Neural progenitor cell (in vitro differentiated cells): ENCODE results near the gene RABEP2. TPM values are rescaled to one million over a fixed set of nuclear protein-coding genes. Genes with fewer than 3 reads are reported as not detected.

Experiments
- DNase-seq: peaks from one replicate; pipeline ENCODE4 v3.0.0-alpha.2; 2016; ENCODE audit warnings: low spot score
- H2AFZ ChIP-seq: fragments of 200-600 bp; sonication (generic); replicated peaks from 2 replicates; pipeline ENCODE4 v1.6.1; 2016; ENCODE audit warnings: antibody characterized with exemption
- H3F3A ChIP-seq: fragments of 200-600 bp; sonication (generic); 2 replicates; pipeline ENCODE4 v1.6.1; 2016; ENCODE audit warnings: antibody characterized with exemption, low read depth
- H3K27ac ChIP-seq: fragments of 200-600 bp; sonication (generic); 2 replicates; pipeline ENCODE4 v1.5.1; 2016; ENCODE audit warnings: mild to moderate bottlenecking
- H3K27me3 ChIP-seq: fragments of 200-600 bp; sonication (generic); 2 replicates; pipeline ENCODE4 v1.6.1; 2016; ENCODE audit warnings: mild to moderate bottlenecking, moderate library complexity
- H3K36me3 ChIP-seq: fragments of 200-600 bp; sonication (generic); 2 replicates; pipeline ENCODE4 v1.5.1; 2016
- H3K4me1 ChIP-seq: fragments of 200-600 bp; sonication (generic); 2 replicates; pipeline ENCODE4 v1.6.1; 2016; ENCODE audit warnings: mixed run types
- H3K4me2 ChIP-seq: fragments of 200-600 bp; sonication (generic); 2 replicates; pipeline ENCODE4 v1.6.1; 2016
- H3K4me3 ChIP-seq: fragments of 200-600 bp; sonication (generic); 2 replicates; pipeline ENCODE4 v1.5.1; 2016
- H3K79me2 ChIP-seq: fragments of 200-600 bp; sonication (generic); 2 replicates; pipeline ENCODE4 v1.6.1; 2016; ENCODE audit warnings: low read depth
- H3K9ac ChIP-seq: fragments of 200-600 bp; sonication (generic); 2 replicates; pipeline ENCODE4 v1.6.1; 2016
- H3K9me3 ChIP-seq: fragments of 200-600 bp; sonication (generic); 2 replicates; pipeline ENCODE4 v1.5.1; 2016; ENCODE audit warnings: low read depth
- H4K20me1 ChIP-seq: fragments of 200-600 bp; sonication (generic); 2 replicates; pipeline ENCODE4 v1.6.1; 2016; ENCODE audit warnings: low read depth
- H3K27ac Mint-ChIP-seq: 3 replicates; pipeline ENCODE4 v1.8.0; 2021; ENCODE audit warnings: mixed read lengths
- H3K27me3 Mint-ChIP-seq: 2 replicates; pipeline ENCODE4 v1.8.0; 2022; ENCODE audit warnings: low read depth, mild to moderate bottlenecking, inconsistent platforms, moderate library complexity, mixed read lengths; ENCODE audit not compliant: insufficient read depth
- H3K36me3 Mint-ChIP-seq: 3 replicates; pipeline ENCODE4 v1.8.0; 2021; ENCODE audit warnings: mixed read lengths
- H3K4me1 Mint-ChIP-seq: 3 replicates; pipeline ENCODE4 v1.8.0; 2021; ENCODE audit warnings: mixed read lengths
- H3K4me3 Mint-ChIP-seq: 3 replicates; pipeline ENCODE4 v1.8.0; 2021; ENCODE audit warnings: mild to moderate bottlenecking, moderate library complexity, mixed read lengths
- H3K9me3 Mint-ChIP-seq: 3 replicates; pipeline ENCODE4 v1.8.0; 2020; ENCODE audit warnings: mixed read lengths
- CTCF ChIP-seq: fragments of 200-600 bp; sonication (generic); IDR thresholded peaks from 2 replicates; pipeline ENCODE4 v1.5.1; 2017; ENCODE audit warnings: antibody characterized with exemption, mild to moderate bottlenecking
- EZH2 ChIP-seq: fragments of 200-600 bp; sonication (generic); IDR thresholded peaks from 2 replicates; pipeline ENCODE4 v1.6.1; 2017; ENCODE audit warnings: antibody characterized with exemption, mild to moderate bottlenecking, moderate library complexity
- EZH2phosphoT487 ChIP-seq: fragments of 200-600 bp; sonication (generic); IDR thresholded peaks from 2 replicates; pipeline ENCODE4 v1.6.1; 2017; ENCODE audit warnings: antibody characterized with exemption
- total RNA-seq: library from RNA; depleted of rRNA; stranded (reverse); fragments of >200 nt; gene quantifications from 2 replicates; pipeline ENCODE4 v1.2.3, GENCODE V29; 2015; ENCODE audit warnings: low replicate concordance

The RABEP2 gene
- total RNA-seq, 1 donor from 2014 or later = 9.1 TPM

GRCh38 chr16:28967156-28967555 lies 42.1 kb upstream of the RABEP2 start:
- H3K27ac ChIP-seq = no peak overlapping the region
- no peak overlapping the region for H3K4me3 ChIP-seq
- H3K4me1 Mint-ChIP-seq = no peaks in the 10 kb centered on the region
- H3K4me3 Mint-ChIP-seq = no peak overlapping the region
- no peak overlapping the region for H3K27ac Mint-ChIP-seq
- peaks cover 6% of the 10 kb centered on the region for H3K27me3 Mint-ChIP-seq
- no peak overlapping the region for H2AFZ ChIP-seq
- no peaks in the 10 kb centered on the region for H3K36me3 ChIP-seq
- no peak for DNase-seq
- H3K4me1 ChIP-seq = no peaks in the 10 kb centered on the region
- no peak overlapping the region for H3K4me2 ChIP-seq
- H3K79me2 ChIP-seq = no peaks in the 10 kb centered on the region
- H3K9me3 Mint-ChIP-seq = no peaks in the 10 kb centered on the region
- TF ChIP-seq EZH2phosphoT487 = no peak
- no peak for TF ChIP-seq EZH2
- no peak for TF ChIP-seq CTCF
- H3K9me3 ChIP-seq = no peaks in the 10 kb centered on the region
- H3K36me3 Mint-ChIP-seq = peaks cover 11% of the 10 kb centered on the region
- H3K27me3 ChIP-seq = no peaks in the 10 kb centered on the region
- H3K9ac ChIP-seq = no peak overlapping the region
- H4K20me1 ChIP-seq = no peaks in the 10 kb centered on the region
- H3F3A ChIP-seq = no peaks in the 10 kb centered on the region

GRCh38 chr16:28964496-28964895 lies 39.5 kb upstream of the RABEP2 start:
- no peak for TF ChIP-seq CTCF
- TF ChIP-seq EZH2phosphoT487 = no peak
- TF ChIP-seq EZH2 = no peak
- H3K9ac ChIP-seq = no peak overlapping the region
- no peaks in the 10 kb centered on the region for H3K4me1 ChIP-seq
- H3K36me3 ChIP-seq = no peaks in the 10 kb centered on the region
- H3K36me3 Mint-ChIP-seq = peaks cover 20% of the 10 kb centered on the region
- no peaks in the 10 kb centered on the region for H3F3A ChIP-seq
- no peak for DNase-seq
- peaks cover 6% of the 10 kb centered on the region for H3K27me3 Mint-ChIP-seq
- no peak overlapping the region for H3K4me3 Mint-ChIP-seq
- no peaks in the 10 kb centered on the region for H3K9me3 ChIP-seq
- no peak overlapping the region for H3K27ac ChIP-seq
- H3K4me2 ChIP-seq = no peak overlapping the region
- no peaks in the 10 kb centered on the region for H3K79me2 ChIP-seq
- H4K20me1 ChIP-seq = no peaks in the 10 kb centered on the region
- no peak overlapping the region for H2AFZ ChIP-seq
- H3K9me3 Mint-ChIP-seq = no peaks in the 10 kb centered on the region
- no peak overlapping the region for H3K27ac Mint-ChIP-seq
- H3K4me3 ChIP-seq = no peak overlapping the region
- H3K27me3 ChIP-seq = no peaks in the 10 kb centered on the region
- no peaks in the 10 kb centered on the region for H3K4me1 Mint-ChIP-seq

- H3F3A ChIP-seq = no peaks in the 10 kb centered on the region
- no peak overlapping the region for H3K4me2 ChIP-seq
- DNase-seq = no peak
- Mint-ChIP-seq H3K27ac (no peak overlapping the region), H3K27me3 (peaks cover 6% of the 10 kb centered on the region), H3K36me3 (peaks cover 22% of the 10 kb centered on the region), H3K9me3 (no peaks in the 10 kb centered on the region), H3K4me3 (no peak overlapping the region), H3K4me1 (no peaks in the 10 kb centered on the region)
- H3K27me3 ChIP-seq = no peaks in the 10 kb centered on the region
- no peaks in the 10 kb centered on the region for H3K36me3 ChIP-seq
- no peaks in the 10 kb centered on the region for H4K20me1 ChIP-seq
- H3K9ac ChIP-seq = no peak overlapping the region
- H3K27ac ChIP-seq = no peak overlapping the region
- no peaks in the 10 kb centered on the region for H3K9me3 ChIP-seq
- H2AFZ ChIP-seq = no peak overlapping the region
- H3K79me2 ChIP-seq = no peaks in the 10 kb centered on the region
- H3K4me3 ChIP-seq = no peak overlapping the region
- no peaks in the 10 kb centered on the region for H3K4me1 ChIP-seq
- TF ChIP-seq EZH2 (no peak), CTCF (no peak), EZH2phosphoT487 (no peak)
Measured at GRCh38 chr16:28964072-28964471, 39.0 kb upstream of the RABEP2 start.
